ENCODE results near the gene CCDC124. TPM values are rescaled to one million over a fixed set of nuclear protein-coding genes. Genes with fewer than 3 reads are reported as not detected.

Gene CCDC124
- total and polyA plus RNA-seq, 2 of the 4 experiments (the other 2 are of a cell fraction) = 30.1 to 112 TPM

- Histone ChIP-seq H2BK15ac (ENCODE audit: low read depth, low read length) (no peak overlapping the region), H3K14ac (replicated peaks; ENCODE audit: low read depth, low read length) (no peak overlapping the region), H3K27ac (ENCODE audit: insufficient read depth, low read length) (no peak overlapping the region), H4K5ac (ENCODE audit: low read depth, low read length) (no peak overlapping the region), H2BK5ac (ENCODE audit: low read depth, low read length, poor library complexity, severe bottlenecking) (no peak overlapping the region), H3K18ac (ENCODE audit: low read depth, low read length) (no peak overlapping the region), H3K36me3 (ENCODE audit: control insufficient read depth, insufficient read depth, low read length) (no peaks in the 10 kb centered on the region), H2BK20ac (ENCODE audit: low read depth, low read length) (no peak overlapping the region), H3K9me3 (ENCODE audit: control insufficient read depth, insufficient read depth, low read length) (no peaks in the 10 kb centered on the region; the same call in 1 of the 2 replicates), H3K79me1 (ENCODE audit: low read depth in 1 of 2, low read length in 2 of 2) (no peaks in the 10 kb centered on the region), H3K9me1 (ENCODE audit: insufficient read depth, low read length) (0 out of 2 replicates have a peak, but pooled peaks cover under 1% of the 10 kb centered on the region), H2BK120ac (ENCODE audit: low read depth, low read length) (no peak overlapping the region), H3K23ac (ENCODE audit: low read depth, low read length) (no peak overlapping the region), H2AFZ (replicated peaks; ENCODE audit: low read length, poor library complexity) (no peak overlapping the region), H4K20me1 (ENCODE audit: insufficient read depth, low read length) (peaks cover 11% of the 10 kb centered on the region; the same call in 1 of the 2 replicates), H4K91ac (ENCODE audit: insufficient read depth, low read depth, low read length) (no peak overlapping the region), H2AK5ac (ENCODE audit: low read depth, low read length) (no peak overlapping the region), H3K9ac (ENCODE audit: low read depth, low read length) (no peak overlapping the region), H3K4me3 (ENCODE audit: insufficient read depth, low read depth, low read length) (no peak overlapping the region), H3K27me3 (ENCODE audit: control insufficient read depth, insufficient read depth, low read length) (peaks cover 62% of the 10 kb centered on the region), H3K4me2 (ENCODE audit: low read depth, low read length) (no peak overlapping the region), H4K8ac (ENCODE audit: low read depth in 2 of 2, low read length in 2 of 2) (no peak overlapping the region), H3K56ac (ENCODE audit: extremely low read depth, insufficient read depth, low read length) (no peak overlapping the region), H3K4me1 (ENCODE audit: control insufficient read depth, insufficient read depth, low read length) (peaks cover 3% of the 10 kb centered on the region), H2AK9ac (replicated peaks; ENCODE audit: low read depth, low read length, poor library complexity) (no peak overlapping the region), H3K4ac (ENCODE audit: low read depth, low read length) (no peak overlapping the region)
- 20% methylated on average over 3 of the region's 11 CpGs; no CpG with 5 or more reads in 1 of the 2 experiments for WGBS, 2 experiments (ENCODE audit: extremely low coverage in 2 of 2, insufficient read length in 1 of 2)
- dilution Hi-C loops (cut with HindIII; ENCODE audit: low sequenced_read_pairs, unreplicated experiment) (no loop called here), in situ Hi-C loops (cut with MboI; ENCODE audit: low sequenced_read_pairs) (loop anchor here (25.0 kb wide), 1 partner anchor 112 kb away; no protein-coding TSS in a partner anchor), intact Hi-C loops (cut with micrococcal nuclease) (no loop called here)
- TF ChIP-seq CTCF (conservative IDR thresholded peaks at IDR 0.05; ENCODE audit: low read depth, low read length) = no peak
- no peak for TF ChIP-seq RCOR1 (IDR thresholded peaks at IDR 0.05; ENCODE audit: insufficient replicate concordance, low read length)
- TF ChIP-seq BHLHE40 (IDR thresholded peaks at IDR 0.05; ENCODE audit: low read depth, low read length) = no peak
- no peak for TF ChIP-seq CHD1 (IDR thresholded peaks at IDR 0.05; ENCODE audit: low read depth, low read length)
- TF ChIP-seq ELK1 (IDR thresholded peaks at IDR 0.05; ENCODE audit: borderline replicate concordance, low read depth, low read length) = no peak
- no peak for TF ChIP-seq FOS (IDR thresholded peaks at IDR 0.05; ENCODE audit: low read depth, low read length)
- TF ChIP-seq RAD21 (IDR thresholded peaks at IDR 0.05; ENCODE audit: low read length) = no peak
- TF ChIP-seq SMC3 (IDR thresholded peaks at IDR 0.05; ENCODE audit: low read depth, low read length) = no peak
- no peak for TF ChIP-seq RFX5 (IDR thresholded peaks at IDR 0.05; ENCODE audit: low read depth, low read length)
- no peak for TF ChIP-seq USF2 (IDR thresholded peaks at IDR 0.05; ENCODE audit: low read depth, low read length)
- no peak for TF ChIP-seq CEBPB (IDR thresholded peaks at IDR 0.05; ENCODE audit: low read depth, low read length)
- BruUV-seq (replicated peaks) = no TSS peak
- ChIA-PET POLR2A (ENCODE audit: unreplicated experiment) (no interaction called here), CTCF (interaction anchor here (1.2 kb wide), 1 partner anchor 11 kb away, joined by 4 read pairs; no protein-coding TSS in a partner anchor)
- ATAC-seq (ENCODE audit: low read depth) = no peak
- no peak for DNase-seq
Observed at GRCh38 chr19:17949956-17950309, 17.1 kb downstream of the CCDC124 start.

Measured in IMR-90 (cell line).